ENCODE measurements around the gene GFPT2. TPM values are rescaled to one million over a fixed set of nuclear protein-coding genes. Genes with fewer than 3 reads are reported as not detected.
"Not testable (repeated sequence)": the region's sequence is repeated elsewhere in the genome, so short reads cannot be mapped to it uniquely, and the experiment has no call there.

GFPT2 gene
- total RNA-seq, 2 experiments from 2014 or later = 0.27 to 0.42 TPM

DNA sequence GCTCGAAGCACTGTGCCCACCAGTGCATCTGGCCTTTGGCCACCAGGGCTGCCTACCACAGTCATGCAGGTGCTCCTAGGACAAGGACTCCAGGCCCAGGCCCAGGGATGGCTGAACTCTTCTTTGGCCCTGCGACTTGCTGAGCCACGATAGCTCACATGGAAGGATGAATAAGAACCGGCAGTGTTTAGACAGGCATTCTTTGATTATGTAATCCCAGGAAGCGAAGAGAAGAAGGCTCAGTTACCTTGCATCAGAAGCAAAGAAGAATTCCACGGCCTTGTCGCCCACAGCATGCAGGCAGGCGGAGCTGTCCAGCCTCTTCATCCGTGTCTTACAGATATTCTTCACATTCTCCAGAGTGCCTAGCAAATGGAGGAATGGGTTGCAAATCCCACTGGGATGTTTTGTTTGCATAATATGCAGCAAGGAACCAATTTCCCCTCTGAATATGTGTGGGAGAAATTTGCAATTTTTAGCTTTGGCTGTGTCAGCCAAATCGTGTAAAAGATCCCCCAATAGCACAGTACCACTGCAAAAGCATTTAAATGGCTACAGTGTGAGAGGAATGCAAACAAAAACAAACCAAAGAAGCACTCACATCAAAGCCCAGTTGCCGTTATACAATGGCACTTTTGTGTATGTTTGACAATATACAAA is 29.1 kb downstream of the GFPT2 start:
- CTCF ChIA-PET = interaction anchor here (1.4 to 2.9 kb wide), 2 partner anchors 8 to 31 kb away, joined by 4 to 11 read pairs; no protein-coding TSS in a partner anchor
- POLR2A ChIA-PET = interaction anchor here (0.5 kb wide), 1 partner anchor 122 kb away, joined by 3 read pairs; no protein-coding TSS in a partner anchor

DNA sequence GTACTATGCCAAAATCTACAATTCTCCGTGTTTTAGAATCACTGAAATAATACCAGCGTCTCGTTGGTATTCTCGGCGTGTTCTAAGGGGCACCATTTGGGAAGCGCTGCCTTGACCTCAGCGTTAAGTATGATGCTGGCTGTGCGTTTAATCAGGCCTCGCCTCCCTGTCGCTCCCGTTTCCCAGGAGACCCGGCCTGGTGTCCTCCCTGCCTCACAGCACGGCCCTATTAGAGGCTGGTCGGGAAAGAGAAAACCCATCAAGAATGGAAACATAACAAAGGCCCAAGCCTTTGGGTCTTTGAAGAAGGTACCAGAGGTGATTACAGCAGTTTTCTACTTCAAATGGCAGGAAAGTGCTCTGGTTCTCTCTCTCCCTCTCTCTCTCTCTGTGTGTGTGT is 30.0 kb downstream of the GFPT2 start:
- CTCF ChIA-PET = interaction anchor here (1.4 kb wide), 1 partner anchor 30 kb away, joined by 4 read pairs; no protein-coding TSS in a partner anchor
- POLR2A ChIA-PET = no interaction called here

DNA sequence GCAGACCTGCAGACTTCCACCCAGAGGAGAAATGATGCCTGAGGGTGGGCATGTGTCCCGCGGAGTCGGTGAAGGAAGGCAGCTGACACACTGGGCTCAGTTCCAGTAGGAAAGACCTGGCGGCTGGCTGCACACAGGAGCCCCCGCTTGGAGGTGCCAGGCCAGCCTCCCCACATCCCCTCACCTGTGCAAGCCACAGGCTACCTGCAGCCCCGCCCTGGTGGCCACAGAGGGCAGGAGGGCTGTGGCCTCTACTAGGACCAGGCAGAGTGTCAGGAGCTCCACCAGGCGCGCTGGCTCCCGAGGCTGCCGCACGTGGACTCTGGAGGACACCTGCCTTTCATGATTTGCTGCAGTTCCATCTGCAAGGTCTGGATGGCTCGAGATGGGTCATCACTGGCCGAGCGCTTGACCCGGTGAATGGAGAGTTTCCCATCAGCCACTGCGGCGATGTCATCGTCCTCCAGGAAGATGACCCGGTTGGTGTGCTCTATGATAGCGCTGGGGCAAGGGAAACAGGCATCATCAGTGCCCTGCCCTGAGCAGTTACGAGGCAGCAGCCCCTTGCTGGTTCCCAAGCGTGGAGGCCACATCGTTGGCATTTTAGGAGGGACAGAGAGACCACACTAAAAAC is 34.6 kb downstream of the GFPT2 start:
- CTCF ChIA-PET = interaction anchor here (1.5 kb wide), 1 partner anchor 10 kb away, joined by 7 read pairs; no protein-coding TSS in a partner anchor
- POLR2A ChIA-PET = no interaction called here

DNA sequence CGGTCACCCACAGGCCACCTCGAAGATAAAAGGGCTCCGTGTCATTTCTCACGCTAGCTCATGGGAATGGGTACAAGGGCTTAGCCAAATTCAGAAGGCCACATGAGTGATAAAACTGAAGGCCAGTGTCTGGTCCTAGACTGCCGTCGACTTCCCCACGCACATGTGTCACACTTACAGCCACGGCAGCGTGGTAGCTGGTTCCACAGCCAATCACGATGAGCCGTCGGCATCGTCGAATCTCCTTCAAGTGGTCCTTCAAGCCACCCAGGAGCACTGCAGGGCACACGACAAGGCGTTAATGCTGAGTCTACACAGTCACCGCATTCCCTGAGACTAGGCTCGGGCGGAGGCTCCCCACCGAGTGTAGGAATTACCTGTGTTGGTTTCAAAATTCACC is 36.5 kb downstream of the GFPT2 start:
- CTCF ChIA-PET = interaction anchor here (1.3 to 4.7 kb wide), 7 partner anchors 9 to 154 kb away, joined by 3 to 54 read pairs (median 10); partner anchors contain the start of gene MAPK9
- POLR2A ChIA-PET = no interaction called here

DNA sequence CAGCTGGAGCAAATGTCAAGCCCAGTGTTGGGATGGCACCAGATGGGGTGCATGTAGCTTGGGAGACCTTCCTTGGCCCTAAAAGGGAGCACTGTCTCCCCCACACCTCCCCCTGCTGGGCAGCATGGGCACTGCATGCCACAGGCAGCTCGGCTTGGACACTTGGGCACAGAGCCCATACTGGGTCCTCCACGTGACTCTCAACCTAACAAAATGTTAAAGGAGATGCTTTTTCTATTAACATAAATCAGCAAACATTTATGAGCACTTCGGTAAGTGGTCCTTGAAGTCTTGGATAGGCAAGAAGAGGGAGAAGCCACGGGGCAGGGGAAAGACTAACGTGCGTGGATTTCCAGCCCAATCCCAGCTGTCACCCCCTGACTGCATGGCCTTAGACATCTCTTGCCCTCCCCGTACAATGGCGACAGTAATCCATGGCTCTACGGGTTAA is 37.3 kb downstream of the GFPT2 start:
- ChIA-PET CTCF (interaction anchor here (0.6 to 4.7 kb wide), 16 partner anchors 10 to 191 kb away, joined by 3 to 54 read pairs (median 5); partner anchors contain the start of gene MAPK9), POLR2A (interaction anchor here (0.7 kb wide), 1 partner anchor 13 kb away, joined by 4 read pairs; no protein-coding TSS in a partner anchor)

DNA sequence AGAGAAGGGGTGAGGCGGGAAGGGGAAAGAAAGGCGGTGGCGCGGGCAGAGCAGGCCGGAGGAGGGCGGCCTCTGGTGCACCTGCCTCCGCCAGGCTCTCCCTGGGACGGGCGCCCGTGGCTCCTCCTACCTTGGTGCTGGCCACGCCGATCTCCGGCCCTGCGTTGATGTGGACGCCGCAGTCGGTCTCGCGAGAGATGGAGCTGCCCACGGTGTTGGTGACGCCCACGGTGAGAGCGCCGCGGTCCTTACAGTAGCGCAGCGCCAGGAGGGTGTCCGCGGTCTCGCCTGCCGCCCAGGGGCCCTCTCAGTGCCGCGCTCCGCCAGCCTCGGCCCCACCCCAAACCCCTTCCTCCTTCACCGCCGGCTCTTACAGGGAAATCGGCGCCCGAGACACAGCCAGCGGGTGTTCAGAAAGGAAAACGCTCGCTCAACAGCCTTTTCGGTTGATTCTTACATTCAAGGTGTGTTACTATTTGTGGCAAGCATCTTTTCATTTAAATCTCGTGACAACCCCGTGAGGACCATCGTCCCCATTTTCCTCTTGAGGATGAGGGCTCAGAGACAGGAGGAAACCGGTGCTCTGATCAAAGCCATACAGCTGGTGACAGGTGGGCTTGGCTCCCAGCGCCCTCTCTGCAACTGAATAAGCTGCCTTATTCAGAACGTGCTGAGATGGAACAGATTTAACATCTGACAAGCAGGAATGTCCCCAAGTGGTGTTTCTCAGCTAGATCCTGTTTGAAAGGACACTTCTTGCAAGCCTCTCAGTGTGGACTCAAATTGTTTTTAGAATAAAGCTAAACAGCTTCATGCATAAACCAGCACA is 39.2 kb downstream of the GFPT2 start:
- POLR2A ChIA-PET = interaction anchor here (0.6 kb wide), 2 partner anchors 21 to 915 kb away, joined by 3 to 8 read pairs; no protein-coding TSS in a partner anchor
- CTCF ChIA-PET = interaction anchor here (1.0 to 4.7 kb wide), 5 partner anchors 10 to 113 kb away, joined by 3 to 54 read pairs (median 7); partner anchors contain the start of gene MAPK9

DNA sequence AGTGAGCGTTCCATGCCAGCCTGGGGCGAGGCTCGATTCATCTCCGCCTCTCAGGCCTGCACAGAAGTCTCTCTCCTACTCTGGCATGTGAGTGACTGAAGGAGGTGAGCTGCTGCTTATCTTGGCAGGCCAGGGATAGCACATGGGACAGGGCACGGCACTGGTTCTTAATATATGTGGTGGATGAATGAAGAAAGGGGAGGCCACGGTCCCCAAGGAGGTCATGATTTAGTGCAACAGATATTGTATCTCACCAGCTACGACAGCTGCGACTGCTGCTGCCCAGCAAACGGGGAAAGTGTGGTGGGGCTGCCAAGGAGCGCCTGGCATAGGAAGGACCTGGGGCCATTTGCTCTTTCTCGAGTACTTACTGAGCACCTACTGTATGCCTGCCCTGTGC is 41.9 kb downstream of the GFPT2 start:
- POLR2A ChIA-PET = no interaction called here
- CTCF ChIA-PET = interaction anchor here (1.4 kb wide), 1 partner anchor 18 kb away, joined by 6 read pairs; no protein-coding TSS in a partner anchor

DNA sequence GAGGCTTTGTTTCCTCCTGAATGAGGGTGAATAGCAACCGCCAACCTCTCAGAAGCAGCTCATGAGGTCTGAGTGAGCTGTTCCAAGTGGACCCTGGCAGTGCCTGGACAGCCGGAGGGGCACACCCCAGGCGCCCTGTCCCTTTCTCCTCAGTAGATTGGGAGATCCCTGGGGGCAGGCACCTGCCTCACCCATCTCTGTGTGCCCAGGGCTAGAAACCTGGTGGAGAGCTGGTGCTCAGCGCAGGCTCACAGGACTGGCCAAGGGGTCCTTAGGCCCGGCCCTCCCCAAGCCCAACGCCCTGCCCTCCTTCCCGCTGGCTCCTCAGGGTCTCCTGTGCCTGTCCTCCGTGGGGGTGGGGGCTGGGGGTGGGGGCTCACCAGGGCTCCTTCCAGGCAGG is 46.3 kb downstream of the GFPT2 start:
- ChIA-PET POLR2A (interaction anchor here (1.0 kb wide), 1 partner anchor 14 kb away, joined by 3 read pairs; no protein-coding TSS in a partner anchor), CTCF (interaction anchor here (0.6 kb wide), 1 partner anchor 133 kb away, joined by 5 read pairs; no protein-coding TSS in a partner anchor)

DNA sequence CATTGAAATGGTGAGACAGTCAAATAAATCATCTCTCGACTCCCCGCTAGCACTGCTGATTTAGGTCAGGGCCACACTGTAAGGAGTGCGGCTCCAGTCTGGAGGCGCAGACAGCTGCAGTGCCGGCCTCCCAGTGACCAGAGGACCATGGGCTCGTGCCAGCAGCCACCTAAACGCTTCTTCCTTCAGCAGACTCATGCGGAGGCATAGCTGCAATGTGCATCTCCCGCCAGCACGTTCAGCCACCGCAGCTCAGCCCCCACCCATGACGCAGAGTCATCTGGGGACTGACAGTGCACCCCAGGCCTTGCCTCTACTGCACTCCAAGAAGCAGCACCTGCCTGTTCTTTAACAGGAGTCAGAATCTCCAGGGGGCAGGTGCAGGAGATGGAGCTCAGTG is 47.7 kb downstream of the GFPT2 start:
- POLR2A ChIA-PET = no interaction called here
- CTCF ChIA-PET = no interaction called here

DNA sequence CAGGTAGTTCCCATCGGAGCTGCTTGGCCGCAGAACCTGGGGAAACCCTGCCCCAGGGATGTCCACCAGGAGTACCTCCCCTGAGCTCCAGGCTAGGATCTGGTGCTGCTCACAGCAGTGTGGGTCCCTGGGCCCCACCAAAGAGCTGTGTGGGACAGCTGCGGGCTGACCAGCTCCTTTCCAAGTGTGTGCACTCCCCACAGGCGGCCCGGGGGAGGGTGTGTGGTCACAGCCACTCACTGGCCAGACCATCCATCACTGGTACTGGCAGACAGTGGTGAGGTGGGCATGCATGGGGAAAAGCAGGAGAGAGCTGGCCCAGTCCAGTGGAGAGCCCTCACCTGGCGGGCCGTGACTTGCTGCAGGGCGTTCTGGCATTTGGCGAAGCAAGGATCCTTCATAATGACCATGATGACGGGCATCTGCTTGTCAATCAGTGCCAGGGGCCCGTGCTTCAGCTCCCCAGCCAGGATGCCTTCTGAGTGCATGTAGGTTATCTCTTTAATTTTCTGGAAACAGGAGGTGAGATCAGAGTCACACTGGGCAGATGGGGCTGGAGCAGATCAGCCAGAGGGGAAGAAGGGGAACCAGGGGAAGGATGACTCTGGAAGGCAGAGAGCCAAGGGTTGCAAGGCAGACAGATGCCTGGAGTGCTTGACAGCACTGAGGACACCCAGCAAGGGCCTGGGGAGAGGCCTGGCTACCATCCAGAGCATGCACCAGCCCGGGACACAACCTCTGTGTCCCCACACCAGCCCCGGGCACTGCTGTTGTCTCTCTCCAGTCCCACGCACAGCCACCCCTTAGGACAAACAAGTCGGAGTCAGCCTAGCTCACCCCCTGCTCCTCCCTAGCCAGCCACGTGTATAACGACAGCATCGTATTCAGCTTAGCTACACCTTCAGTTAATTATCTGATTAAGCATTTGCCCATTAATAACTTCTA is 48.4 kb downstream of the GFPT2 start:
- ChIA-PET CTCF (interaction anchor here (0.6 to 0.9 kb wide), 2 partner anchors 9 to 10 kb away, joined by 3 to 4 read pairs; no protein-coding TSS in a partner anchor), POLR2A (no interaction called here)

DNA sequence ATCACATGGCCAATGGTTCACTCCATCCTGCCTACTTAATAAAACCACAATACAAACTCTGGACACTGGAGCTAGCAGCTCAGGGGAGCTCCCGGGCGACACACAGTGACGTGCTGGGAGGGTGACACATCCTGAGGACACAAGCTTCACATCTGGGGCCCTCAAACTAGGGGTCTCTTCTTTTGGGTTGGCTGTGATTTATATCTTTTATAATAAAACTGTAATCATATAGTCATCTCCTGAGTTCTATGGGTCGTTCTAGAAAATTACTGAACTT is 49.2 kb downstream of the GFPT2 start:
- CTCF ChIA-PET = interaction anchor here (0.6 to 0.9 kb wide), 3 partner anchors 8 to 25 kb away, joined by 3 to 4 read pairs (median 4); no protein-coding TSS in a partner anchor
- POLR2A ChIA-PET = no interaction called here

DNA sequence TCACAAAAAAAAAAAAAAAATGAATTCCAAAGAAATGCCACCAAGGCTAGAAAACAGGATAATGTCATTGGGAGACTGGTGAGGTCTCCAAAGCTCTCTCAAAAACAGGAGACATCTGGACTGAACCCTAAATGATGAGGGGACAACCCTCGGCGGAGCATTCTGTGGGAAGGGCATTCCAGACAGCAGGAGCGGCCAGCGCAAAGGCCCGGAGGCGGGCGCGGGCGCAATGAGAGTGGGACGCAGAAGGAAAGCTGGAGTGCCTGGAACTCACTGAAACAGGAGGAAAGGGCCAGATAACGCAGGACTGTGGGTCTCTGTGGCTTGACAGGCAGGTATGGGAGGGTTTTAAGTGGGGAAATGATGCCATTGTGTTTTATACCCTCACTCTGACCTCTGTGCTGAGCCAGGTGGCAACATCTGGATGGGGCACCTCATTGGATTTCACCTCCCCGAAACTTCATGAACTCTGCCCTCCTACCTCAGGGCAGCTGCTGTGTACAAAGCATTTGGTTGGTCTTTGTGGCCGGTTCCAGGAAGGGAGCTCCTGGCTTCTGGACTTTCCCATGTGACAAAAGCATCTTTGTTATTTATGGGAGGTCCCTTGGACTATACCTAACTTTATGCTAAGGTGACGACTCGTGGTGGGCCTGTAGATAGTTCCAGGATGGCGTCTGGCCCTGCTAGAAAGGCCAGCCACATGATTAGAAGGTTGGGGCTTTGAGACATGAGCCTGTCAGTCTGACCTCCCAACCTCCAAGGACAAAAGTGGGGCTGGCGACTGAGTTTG is 49.7 kb downstream of the GFPT2 start:
- POLR2A ChIA-PET = no interaction called here
- CTCF ChIA-PET = interaction anchor here (0.7 kb wide), 1 partner anchor 25 kb away, joined by 4 read pairs; no protein-coding TSS in a partner anchor

DNA sequence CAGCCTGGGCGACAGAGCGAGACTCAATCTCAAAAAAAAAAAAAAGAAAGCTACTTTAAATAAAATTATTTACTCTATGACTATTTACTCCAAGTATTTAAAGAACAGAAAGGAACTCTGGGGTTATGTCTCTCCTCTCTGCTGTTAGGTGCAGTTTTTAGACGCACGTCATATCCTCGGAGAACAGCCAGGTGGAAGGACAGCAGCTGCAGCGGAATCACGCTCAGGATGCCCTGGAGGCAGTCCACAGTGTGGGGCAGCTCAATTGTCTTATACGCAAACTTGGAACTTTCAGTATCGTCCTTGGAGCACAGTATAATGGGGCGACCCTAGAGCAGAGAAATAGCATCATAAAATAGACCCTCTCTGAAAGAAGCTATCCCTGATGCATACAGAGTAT is 50.9 kb downstream of the GFPT2 start:
- ChIA-PET POLR2A (no interaction called here), CTCF (interaction anchor here (0.9 to 1.4 kb wide), 2 partner anchors 9 to 12 kb away, joined by 4 to 7 read pairs; no protein-coding TSS in a partner anchor)

DNA sequence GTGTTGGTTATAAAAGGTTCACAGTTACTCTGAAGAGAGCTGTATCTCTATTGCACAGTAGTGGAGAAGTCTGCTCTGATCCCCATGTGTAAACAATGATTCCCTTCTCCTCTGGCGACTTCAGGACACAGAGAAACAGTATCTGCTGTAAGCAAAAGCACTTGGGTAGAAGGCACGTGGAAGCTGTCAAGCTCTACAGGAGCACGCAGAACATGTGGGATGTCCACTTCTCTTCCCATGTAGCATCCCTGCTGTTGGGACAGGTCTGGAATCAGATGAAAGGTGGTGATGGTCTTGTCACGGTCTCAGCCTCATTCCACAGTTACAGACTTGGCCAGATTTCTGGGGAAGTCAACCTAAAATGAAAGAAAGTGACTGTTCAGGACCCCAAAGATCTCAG is 51.9 kb downstream of the GFPT2 start:
- POLR2A ChIA-PET = no interaction called here
- CTCF ChIA-PET = interaction anchor here (1.1 kb wide), 1 partner anchor 15 kb away, joined by 4 read pairs; no protein-coding TSS in a partner anchor

DNA sequence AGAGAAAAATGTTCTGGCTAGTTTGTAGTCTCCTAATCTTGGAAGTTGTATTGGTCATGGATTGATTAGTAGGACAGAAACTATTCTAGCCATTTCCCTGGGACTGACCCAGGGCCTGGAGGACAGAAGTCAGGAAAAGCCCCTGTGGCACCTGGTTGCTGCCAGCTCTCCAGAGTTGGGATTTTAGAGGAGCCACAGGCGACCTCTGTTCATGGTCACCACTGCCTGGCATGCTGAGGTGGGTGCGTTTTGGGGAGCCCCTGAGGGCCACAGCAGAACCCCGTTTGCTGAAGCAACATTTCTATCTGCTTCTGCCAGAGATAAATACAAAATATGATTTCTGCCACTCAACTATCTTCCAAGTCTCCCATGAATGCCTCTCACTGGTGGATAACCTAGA is 53.6 kb downstream of the GFPT2 start:
- ChIA-PET POLR2A (no interaction called here), CTCF (no interaction called here)

DNA sequence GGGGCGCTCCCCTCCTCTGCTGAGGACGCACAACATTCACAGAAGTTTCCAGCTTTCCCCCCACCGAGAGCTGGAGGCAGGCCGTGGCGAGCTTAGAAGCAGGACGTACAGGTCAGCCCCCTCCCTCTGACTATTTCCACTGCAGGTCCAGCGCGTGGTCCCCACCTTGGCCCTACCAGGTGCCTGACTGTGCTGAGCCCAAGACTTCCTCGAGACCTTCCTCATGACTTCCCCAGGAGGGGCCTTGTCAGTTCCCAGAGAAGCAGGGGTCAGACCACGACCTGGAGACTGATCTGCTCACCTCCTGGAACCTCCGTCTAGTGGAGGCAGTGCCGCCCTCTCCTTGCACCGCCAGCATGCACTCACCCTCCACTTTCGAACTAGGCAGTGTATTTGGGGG is 54.1 kb downstream of the GFPT2 start:
- CTCF ChIA-PET, POLR2A ChIA-PET: not testable (repeated sequence)

DNA sequence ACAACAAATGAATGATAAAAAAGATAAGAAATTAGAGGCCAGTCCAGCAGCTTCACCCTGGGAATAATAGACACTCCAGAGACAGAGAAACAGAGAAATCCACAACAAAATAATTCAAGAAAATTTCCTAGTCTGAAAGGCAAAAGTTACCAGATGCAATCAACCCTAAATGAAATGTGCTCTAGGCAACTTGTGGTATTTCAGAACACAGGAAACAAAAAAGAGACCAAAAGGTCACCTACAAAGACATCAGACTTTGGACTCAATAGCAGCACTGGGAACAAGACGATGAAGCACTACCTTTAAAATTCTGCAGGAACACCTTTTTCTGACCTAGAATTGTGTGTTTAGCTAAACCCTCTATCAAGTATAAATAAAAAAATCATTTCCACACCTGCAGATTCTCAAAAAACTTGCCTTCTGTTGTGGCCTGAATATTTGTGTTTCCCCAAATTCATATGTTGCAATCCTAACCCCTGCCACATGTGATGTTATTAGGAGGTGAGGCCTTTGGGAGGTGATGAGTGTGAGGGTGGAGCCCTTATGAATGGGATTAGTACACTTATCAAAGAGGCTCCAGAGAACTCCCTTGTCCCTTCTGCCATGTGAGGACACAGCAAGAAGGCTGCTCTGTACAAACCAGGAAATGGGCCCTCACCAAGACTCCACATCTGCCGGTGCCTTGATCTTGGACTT is 55.4 kb downstream of the GFPT2 start:
- ChIA-PET CTCF (interaction anchor here (0.7 kb wide), 1 partner anchor 240 kb away, joined by 3 read pairs; no protein-coding TSS in a partner anchor), POLR2A (no interaction called here)
